H9 (cell line): ENCODE measurements around the gene SEC61A1. TPM values are rescaled to one million over a fixed set of nuclear protein-coding genes. Genes with fewer than 3 reads are reported as not detected.

Experiments used
- DNase-seq: peaks from one replicate; pipeline ENCODE4 v3.0.0-alpha.2; 2017
- H2AFZ ChIP-seq: one replicate; pipeline ENCODE4 v1.6.1; 2013; ENCODE audit warnings: mild to moderate bottlenecking, low read length, control low read depth, moderate library complexity
- H2AK5ac ChIP-seq: 2 replicates; pipeline ENCODE4 v1.6.1; 2013; ENCODE audit warnings: low read length, control low read depth, mixed read lengths; ENCODE audit not compliant: insufficient read length
- H2BK120ac ChIP-seq: one replicate; pipeline ENCODE4 v1.6.1; 2013; ENCODE audit warnings: low read depth, mild to moderate bottlenecking, low read length, control low read depth, inconsistent platforms; ENCODE audit not compliant: poor library complexity, severe bottlenecking
- H2BK12ac ChIP-seq: 2 replicates; pipeline ENCODE4 v1.6.1; 2013; ENCODE audit warnings: low read length, control low read depth, mixed read lengths, low read depth; ENCODE audit not compliant: insufficient read length
- H2BK15ac ChIP-seq: 2 replicates; pipeline ENCODE4 v1.6.1; 2013; ENCODE audit warnings: low read depth, low read length, control low read depth
- H2BK20ac ChIP-seq: one replicate; pipeline ENCODE4 v1.6.1; 2013; ENCODE audit warnings: low read depth, mild to moderate bottlenecking, low read length, control low read depth, inconsistent platforms; ENCODE audit not compliant: poor library complexity, severe bottlenecking
- H2BK5ac ChIP-seq: 2 replicates; pipeline ENCODE4 v1.6.1; 2013; ENCODE audit warnings: low read length, control low read depth, mixed read lengths; ENCODE audit not compliant: insufficient read length
- H3K14ac ChIP-seq: 2 replicates; pipeline ENCODE4 v1.6.1; 2013; ENCODE audit warnings: low read length, control low read depth; ENCODE audit not compliant: insufficient read depth
- H3K18ac ChIP-seq: 2 replicates; pipeline ENCODE4 v1.6.1; 2013; ENCODE audit warnings: low read depth, mild to moderate bottlenecking, mixed read lengths, low read length, control low read depth; ENCODE audit not compliant: insufficient read length
- H3K23ac ChIP-seq: 2 replicates; pipeline ENCODE4 v1.6.1; 2013; ENCODE audit warnings: low read length, control low read depth, mixed read lengths, low read depth; ENCODE audit not compliant: insufficient read length
- H3K23me2 ChIP-seq: 2 replicates; pipeline ENCODE4 v1.6.1; 2013; ENCODE audit warnings: low read depth, mild to moderate bottlenecking, mixed read lengths, low read length, control low read depth; ENCODE audit not compliant: insufficient read length, poor library complexity, severe bottlenecking
- H3K27ac ChIP-seq: 2 replicates; pipeline ENCODE4 v1.5.1; 2013; ENCODE audit warnings: low read length, control low read depth, mixed read lengths, low read depth; ENCODE audit not compliant: insufficient read length
- H3K27me3 ChIP-seq: 2 replicates; pipeline ENCODE4 v1.6.1; 2013; ENCODE audit warnings: low read length, control low read depth, inconsistent platforms; ENCODE audit not compliant: insufficient read depth
- H3K4ac ChIP-seq: 2 replicates; pipeline ENCODE4 v1.6.1; 2013; ENCODE audit warnings: low read depth, mild to moderate bottlenecking, control low read depth, inconsistent platforms, low read length, moderate library complexity
- H3K4me1 ChIP-seq: 2 replicates; pipeline ENCODE4 v1.6.1; 2013; ENCODE audit warnings: low read length, control low read depth, inconsistent platforms; ENCODE audit not compliant: insufficient read depth
- H3K4me2 ChIP-seq: 2 replicates; pipeline ENCODE4 v1.6.1; 2013; ENCODE audit warnings: low read length, control low read depth, mixed read lengths; ENCODE audit not compliant: insufficient read length, insufficient read depth
- H3K56ac ChIP-seq: 2 replicates; pipeline ENCODE4 v1.6.1; 2013; ENCODE audit warnings: low read depth, mild to moderate bottlenecking, mixed read lengths, low read length, control low read depth; ENCODE audit not compliant: insufficient read length
- H3K79me1 ChIP-seq: 2 replicates; pipeline ENCODE4 v1.6.1; 2013; ENCODE audit warnings: low read depth, mild to moderate bottlenecking, moderate library complexity, low read length, control low read depth, inconsistent platforms; ENCODE audit not compliant: insufficient read depth, poor library complexity, severe bottlenecking
- H3K79me2 ChIP-seq: 2 replicates; pipeline ENCODE4 v1.6.1; 2013; ENCODE audit warnings: low read length, control low read depth, inconsistent platforms; ENCODE audit not compliant: insufficient read depth
- H3K9ac ChIP-seq: 2 replicates; pipeline ENCODE4 v1.6.1; 2013; ENCODE audit warnings: low read length, control low read depth, mixed read lengths; ENCODE audit not compliant: insufficient read length; ENCODE audit errors: extremely low read depth
- H3K9me3 ChIP-seq: one replicate; pipeline ENCODE4 v1.6.1; 2013; ENCODE audit warnings: low read depth, low read length, inconsistent platforms; ENCODE audit not compliant: control insufficient read depth
- H3T11ph ChIP-seq: one replicate; pipeline ENCODE4 v1.6.1; 2013; ENCODE audit warnings: mild to moderate bottlenecking, low read length, control low read depth, inconsistent platforms
- H4K20me1 ChIP-seq: one replicate; pipeline ENCODE4 v1.6.1; 2013; ENCODE audit not compliant: control insufficient read depth, insufficient read length, insufficient read depth
- H4K5ac ChIP-seq: 2 replicates; pipeline ENCODE4 v1.6.1; 2013; ENCODE audit warnings: low read depth, mild to moderate bottlenecking, mixed read lengths, low read length, control low read depth; ENCODE audit not compliant: insufficient read length
- H4K8ac ChIP-seq: replicated peaks from 2 replicates; pipeline ENCODE4 v1.6.1; 2013; ENCODE audit warnings: low read length, control low read depth, mixed read lengths, low read depth; ENCODE audit not compliant: insufficient read length
- H4K91ac ChIP-seq: 2 replicates; pipeline ENCODE4 v1.6.1; 2013; ENCODE audit warnings: low read depth, mild to moderate bottlenecking, moderate library complexity, mixed read lengths, low read length, control low read depth; ENCODE audit not compliant: insufficient read length
- H3K27ac Mint-ChIP-seq, 3 experiments: 2 replicates in 2 of 3; 3 replicates in 1 of 3; pipeline ENCODE4 v1.8.0; 2020 to 2021; ENCODE audit warnings: mixed read lengths in 3 of 3, mild to moderate bottlenecking in 1 of 3, moderate library complexity in 1 of 3
- H3K27me3 Mint-ChIP-seq: 2 replicates; pipeline ENCODE4 v1.8.0; 2021; ENCODE audit warnings: low read depth, mild to moderate bottlenecking, moderate library complexity, mixed read lengths
- H3K36me3 Mint-ChIP-seq, 3 experiments: 2 replicates in 2 of 3; 3 replicates in 1 of 3; pipeline ENCODE4 v1.8.0; 2020 to 2021; ENCODE audit warnings: low read depth in 3 of 3, mixed read lengths in 3 of 3; ENCODE audit not compliant: insufficient read depth in 1 of 3
- H3K4me1 Mint-ChIP-seq, 2 experiments: 2 replicates each; pipeline ENCODE4 v1.8.0; 2020; ENCODE audit warnings: mixed read lengths in 2 of 2
- H3K4me3 Mint-ChIP-seq, 2 experiments: 2 replicates in 1 of 2; 3 replicates in 1 of 2; pipeline ENCODE4 v1.8.0; 2020 to 2021; ENCODE audit warnings: mild to moderate bottlenecking in 2 of 2, mixed read lengths in 2 of 2, moderate library complexity in 1 of 2
- H3K9me3 Mint-ChIP-seq, 2 experiments: 2 replicates in 1 of 2; 3 replicates in 1 of 2; pipeline ENCODE4 v1.8.0; 2020; ENCODE audit warnings: mild to moderate bottlenecking in 2 of 2, mixed read lengths in 2 of 2, moderate library complexity in 1 of 2
- CTCF ChIP-seq: fragments of 200-600 bp; sonication (generic); conservative IDR thresholded peaks from 3 replicates; pipeline ENCODE4 v1.8.0; 2021; ENCODE audit warnings: antibody characterized with exemption, mild to moderate bottlenecking
- WGBS: extraction: QIAGEN DNeasy Blood & Tissue Kit; methylation state at CpG from one replicate; pipeline ENCODE4 v1.1.7; 2013; ENCODE audit warnings: missing lambda C conversion rate, low lambda C conversion rate, mixed read lengths; ENCODE audit not compliant: insufficient read length; ENCODE audit errors: extremely low coverage; 5-methylcytosine and 5-hydroxymethylcytosine counted together
- total RNA-seq: library from RNA; stranded (reverse); gene quantifications from 2 replicates; pipeline ENCODE4 v1.2.1, GENCODE V29; 2021

SEC61A1 gene
- total RNA-seq, 1 experiment from 2014 or later: 146 TPM

GRCh38 chr3:128073807-128074206 lies 21.6 kb downstream of the SEC61A1 start:
- H2BK120ac ChIP-seq: no peak overlapping the region
- no peaks in the 10 kb centered on the region for H3K9me3 ChIP-seq
- no peak overlapping the region for H3K18ac ChIP-seq
- no peak overlapping the region for H3K14ac ChIP-seq
- peaks cover 6% of the 10 kb centered on the region; the same call in 1 of the 2 replicates for H3K4me1 ChIP-seq
- no peaks in the 10 kb centered on the region for H4K20me1 ChIP-seq
- no peak overlapping the region for H2BK12ac ChIP-seq
- H3K27ac ChIP-seq: no peak overlapping the region
- no peaks in the 10 kb centered on the region for H3K79me2 ChIP-seq
- Mint-ChIP-seq H3K27me3 (peaks cover 14% of the 10 kb centered on the region), H3K4me1 (peaks cover 11 to 15% of the 10 kb centered on the region in 2 experiments), H3K36me3 (peaks cover 15 to 39% (median 24%) of the 10 kb centered on the region in 3 experiments; a peak in 6 of 7 replicates), H3K9me3 (no peaks in the 10 kb centered on the region), H3K27ac (no peak overlapping the region), H3K4me3 (no peak overlapping the region)
- H3K4ac ChIP-seq: no peak overlapping the region
- H4K8ac ChIP-seq: no peak overlapping the region
- no peaks in the 10 kb centered on the region for H3K79me1 ChIP-seq
- no peak overlapping the region for H3K23ac ChIP-seq
- no peak overlapping the region for H2AK5ac ChIP-seq
- H4K91ac ChIP-seq: no peak overlapping the region
- no CpG with 5 or more reads among the region's 2 CpGs for WGBS
- H2BK20ac ChIP-seq: no peak overlapping the region
- H2BK5ac ChIP-seq: no peak overlapping the region
- no peak overlapping the region for H3K4me2 ChIP-seq
- no peak for DNase-seq
- H3K56ac ChIP-seq: no peak overlapping the region
- H2BK15ac ChIP-seq: no peak overlapping the region
- H4K5ac ChIP-seq: no peak overlapping the region
- H3K27me3 ChIP-seq: no peaks in the 10 kb centered on the region
- no peak overlapping the region for H3T11ph ChIP-seq
- no peak for TF ChIP-seq CTCF
- H3K9ac ChIP-seq: no peak overlapping the region
- peaks cover 12% of the 10 kb centered on the region for H3K23me2 ChIP-seq
- no peak overlapping the region for H2AFZ ChIP-seq
